ENCODE results near the gene GMFB.

DNA sequence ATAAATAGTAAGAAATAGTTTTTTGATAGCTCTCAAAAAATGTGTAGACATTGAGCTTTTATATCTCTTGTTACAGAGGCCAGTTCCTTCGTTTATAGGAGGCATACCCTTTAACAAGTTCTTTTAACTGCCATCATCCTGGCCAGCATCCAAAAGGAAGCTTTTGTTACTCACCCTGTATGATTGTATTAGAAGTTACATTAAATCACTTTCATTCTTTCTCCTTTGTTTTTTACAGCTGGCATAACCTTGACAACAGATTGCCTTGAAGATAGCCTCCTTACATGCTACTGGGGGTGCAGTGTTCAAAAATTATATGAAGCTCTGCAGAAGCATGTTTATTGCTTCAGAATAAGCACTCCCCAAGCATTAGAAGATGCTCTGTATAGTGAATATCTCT, 41.0 kb upstream of the GMFB start:
- TF ChIP-seq, protein P1, sequence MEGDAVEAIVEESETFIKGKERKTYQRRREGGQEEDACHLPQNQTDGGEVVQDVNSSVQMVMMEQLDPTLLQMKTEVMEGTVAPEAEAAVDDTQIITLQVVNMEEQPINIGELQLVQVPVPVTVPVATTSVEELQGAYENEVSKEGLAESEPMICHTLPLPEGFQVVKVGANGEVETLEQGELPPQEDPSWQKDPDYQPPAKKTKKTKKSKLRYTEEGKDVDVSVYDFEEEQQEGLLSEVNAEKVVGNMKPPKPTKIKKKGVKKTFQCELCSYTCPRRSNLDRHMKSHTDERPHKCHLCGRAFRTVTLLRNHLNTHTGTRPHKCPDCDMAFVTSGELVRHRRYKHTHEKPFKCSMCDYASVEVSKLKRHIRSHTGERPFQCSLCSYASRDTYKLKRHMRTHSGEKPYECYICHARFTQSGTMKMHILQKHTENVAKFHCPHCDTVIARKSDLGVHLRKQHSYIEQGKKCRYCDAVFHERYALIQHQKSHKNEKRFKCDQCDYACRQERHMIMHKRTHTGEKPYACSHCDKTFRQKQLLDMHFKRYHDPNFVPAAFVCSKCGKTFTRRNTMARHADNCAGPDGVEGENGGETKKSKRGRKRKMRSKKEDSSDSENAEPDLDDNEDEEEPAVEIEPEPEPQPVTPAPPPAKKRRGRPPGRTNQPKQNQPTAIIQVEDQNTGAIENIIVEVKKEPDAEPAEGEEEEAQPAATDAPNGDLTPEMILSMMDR (conservative IDR thresholded peaks at IDR 0.05; ENCODE audit: low read depth in 2 of 2): no peak
- no peak for TF ChIP-seq EZH2 (IDR thresholded peaks at IDR 0.05; ENCODE audit: low read depth, unreplicated experiment)
- TF ChIP-seq, protein P2, sequence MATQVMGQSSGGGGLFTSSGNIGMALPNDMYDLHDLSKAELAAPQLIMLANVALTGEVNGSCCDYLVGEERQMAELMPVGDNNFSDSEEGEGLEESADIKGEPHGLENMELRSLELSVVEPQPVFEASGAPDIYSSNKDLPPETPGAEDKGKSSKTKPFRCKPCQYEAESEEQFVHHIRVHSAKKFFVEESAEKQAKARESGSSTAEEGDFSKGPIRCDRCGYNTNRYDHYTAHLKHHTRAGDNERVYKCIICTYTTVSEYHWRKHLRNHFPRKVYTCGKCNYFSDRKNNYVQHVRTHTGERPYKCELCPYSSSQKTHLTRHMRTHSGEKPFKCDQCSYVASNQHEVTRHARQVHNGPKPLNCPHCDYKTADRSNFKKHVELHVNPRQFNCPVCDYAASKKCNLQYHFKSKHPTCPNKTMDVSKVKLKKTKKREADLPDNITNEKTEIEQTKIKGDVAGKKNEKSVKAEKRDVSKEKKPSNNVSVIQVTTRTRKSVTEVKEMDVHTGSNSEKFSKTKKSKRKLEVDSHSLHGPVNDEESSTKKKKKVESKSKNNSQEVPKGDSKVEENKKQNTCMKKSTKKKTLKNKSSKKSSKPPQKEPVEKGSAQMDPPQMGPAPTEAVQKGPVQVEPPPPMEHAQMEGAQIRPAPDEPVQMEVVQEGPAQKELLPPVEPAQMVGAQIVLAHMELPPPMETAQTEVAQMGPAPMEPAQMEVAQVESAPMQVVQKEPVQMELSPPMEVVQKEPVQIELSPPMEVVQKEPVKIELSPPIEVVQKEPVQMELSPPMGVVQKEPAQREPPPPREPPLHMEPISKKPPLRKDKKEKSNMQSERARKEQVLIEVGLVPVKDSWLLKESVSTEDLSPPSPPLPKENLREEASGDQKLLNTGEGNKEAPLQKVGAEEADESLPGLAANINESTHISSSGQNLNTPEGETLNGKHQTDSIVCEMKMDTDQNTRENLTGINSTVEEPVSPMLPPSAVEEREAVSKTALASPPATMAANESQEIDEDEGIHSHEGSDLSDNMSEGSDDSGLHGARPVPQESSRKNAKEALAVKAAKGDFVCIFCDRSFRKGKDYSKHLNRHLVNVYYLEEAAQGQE (IDR thresholded peaks at IDR 0.05; ENCODE audit: unreplicated experiment): no peak
- TF ChIP-seq POLR2AphosphoS5 (IDR thresholded peaks at IDR 0.05; ENCODE audit: low read depth): no peak
- TF ChIP-seq ZNF114 (CRISPR knock-in tag; IDR thresholded peaks at IDR 0.05): no peak
- TF ChIP-seq CREB1 (CRISPR knock-in tag; IDR thresholded peaks at IDR 0.05; ENCODE audit: low read depth): no peak
- TF ChIP-seq EZH2phosphoT487 (IDR thresholded peaks at IDR 0.05; ENCODE audit: unreplicated experiment): no peak
- TF ChIP-seq JUNB (IDR thresholded peaks at IDR 0.05; ENCODE audit: unreplicated experiment): no peak
- TF ChIP-seq, protein P3, sequence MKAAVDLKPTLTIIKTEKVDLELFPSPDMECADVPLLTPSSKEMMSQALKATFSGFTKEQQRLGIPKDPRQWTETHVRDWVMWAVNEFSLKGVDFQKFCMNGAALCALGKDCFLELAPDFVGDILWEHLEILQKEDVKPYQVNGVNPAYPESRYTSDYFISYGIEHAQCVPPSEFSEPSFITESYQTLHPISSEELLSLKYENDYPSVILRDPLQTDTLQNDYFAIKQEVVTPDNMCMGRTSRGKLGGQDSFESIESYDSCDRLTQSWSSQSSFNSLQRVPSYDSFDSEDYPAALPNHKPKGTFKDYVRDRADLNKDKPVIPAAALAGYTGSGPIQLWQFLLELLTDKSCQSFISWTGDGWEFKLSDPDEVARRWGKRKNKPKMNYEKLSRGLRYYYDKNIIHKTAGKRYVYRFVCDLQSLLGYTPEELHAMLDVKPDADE (IDR thresholded peaks at IDR 0.05): no peak
- TF ChIP-seq ZNF331 (CRISPR knock-in tag; IDR thresholded peaks at IDR 0.05; ENCODE audit: low read depth): no peak
- TF ChIP-seq STAT1 (IDR thresholded peaks at IDR 0.05; ENCODE audit: unreplicated experiment): no peak
- TF ChIP-seq NANOG (IDR thresholded peaks at IDR 0.05; ENCODE audit: borderline replicate concordance): no peak
- TF ChIP-seq, protein P4, sequence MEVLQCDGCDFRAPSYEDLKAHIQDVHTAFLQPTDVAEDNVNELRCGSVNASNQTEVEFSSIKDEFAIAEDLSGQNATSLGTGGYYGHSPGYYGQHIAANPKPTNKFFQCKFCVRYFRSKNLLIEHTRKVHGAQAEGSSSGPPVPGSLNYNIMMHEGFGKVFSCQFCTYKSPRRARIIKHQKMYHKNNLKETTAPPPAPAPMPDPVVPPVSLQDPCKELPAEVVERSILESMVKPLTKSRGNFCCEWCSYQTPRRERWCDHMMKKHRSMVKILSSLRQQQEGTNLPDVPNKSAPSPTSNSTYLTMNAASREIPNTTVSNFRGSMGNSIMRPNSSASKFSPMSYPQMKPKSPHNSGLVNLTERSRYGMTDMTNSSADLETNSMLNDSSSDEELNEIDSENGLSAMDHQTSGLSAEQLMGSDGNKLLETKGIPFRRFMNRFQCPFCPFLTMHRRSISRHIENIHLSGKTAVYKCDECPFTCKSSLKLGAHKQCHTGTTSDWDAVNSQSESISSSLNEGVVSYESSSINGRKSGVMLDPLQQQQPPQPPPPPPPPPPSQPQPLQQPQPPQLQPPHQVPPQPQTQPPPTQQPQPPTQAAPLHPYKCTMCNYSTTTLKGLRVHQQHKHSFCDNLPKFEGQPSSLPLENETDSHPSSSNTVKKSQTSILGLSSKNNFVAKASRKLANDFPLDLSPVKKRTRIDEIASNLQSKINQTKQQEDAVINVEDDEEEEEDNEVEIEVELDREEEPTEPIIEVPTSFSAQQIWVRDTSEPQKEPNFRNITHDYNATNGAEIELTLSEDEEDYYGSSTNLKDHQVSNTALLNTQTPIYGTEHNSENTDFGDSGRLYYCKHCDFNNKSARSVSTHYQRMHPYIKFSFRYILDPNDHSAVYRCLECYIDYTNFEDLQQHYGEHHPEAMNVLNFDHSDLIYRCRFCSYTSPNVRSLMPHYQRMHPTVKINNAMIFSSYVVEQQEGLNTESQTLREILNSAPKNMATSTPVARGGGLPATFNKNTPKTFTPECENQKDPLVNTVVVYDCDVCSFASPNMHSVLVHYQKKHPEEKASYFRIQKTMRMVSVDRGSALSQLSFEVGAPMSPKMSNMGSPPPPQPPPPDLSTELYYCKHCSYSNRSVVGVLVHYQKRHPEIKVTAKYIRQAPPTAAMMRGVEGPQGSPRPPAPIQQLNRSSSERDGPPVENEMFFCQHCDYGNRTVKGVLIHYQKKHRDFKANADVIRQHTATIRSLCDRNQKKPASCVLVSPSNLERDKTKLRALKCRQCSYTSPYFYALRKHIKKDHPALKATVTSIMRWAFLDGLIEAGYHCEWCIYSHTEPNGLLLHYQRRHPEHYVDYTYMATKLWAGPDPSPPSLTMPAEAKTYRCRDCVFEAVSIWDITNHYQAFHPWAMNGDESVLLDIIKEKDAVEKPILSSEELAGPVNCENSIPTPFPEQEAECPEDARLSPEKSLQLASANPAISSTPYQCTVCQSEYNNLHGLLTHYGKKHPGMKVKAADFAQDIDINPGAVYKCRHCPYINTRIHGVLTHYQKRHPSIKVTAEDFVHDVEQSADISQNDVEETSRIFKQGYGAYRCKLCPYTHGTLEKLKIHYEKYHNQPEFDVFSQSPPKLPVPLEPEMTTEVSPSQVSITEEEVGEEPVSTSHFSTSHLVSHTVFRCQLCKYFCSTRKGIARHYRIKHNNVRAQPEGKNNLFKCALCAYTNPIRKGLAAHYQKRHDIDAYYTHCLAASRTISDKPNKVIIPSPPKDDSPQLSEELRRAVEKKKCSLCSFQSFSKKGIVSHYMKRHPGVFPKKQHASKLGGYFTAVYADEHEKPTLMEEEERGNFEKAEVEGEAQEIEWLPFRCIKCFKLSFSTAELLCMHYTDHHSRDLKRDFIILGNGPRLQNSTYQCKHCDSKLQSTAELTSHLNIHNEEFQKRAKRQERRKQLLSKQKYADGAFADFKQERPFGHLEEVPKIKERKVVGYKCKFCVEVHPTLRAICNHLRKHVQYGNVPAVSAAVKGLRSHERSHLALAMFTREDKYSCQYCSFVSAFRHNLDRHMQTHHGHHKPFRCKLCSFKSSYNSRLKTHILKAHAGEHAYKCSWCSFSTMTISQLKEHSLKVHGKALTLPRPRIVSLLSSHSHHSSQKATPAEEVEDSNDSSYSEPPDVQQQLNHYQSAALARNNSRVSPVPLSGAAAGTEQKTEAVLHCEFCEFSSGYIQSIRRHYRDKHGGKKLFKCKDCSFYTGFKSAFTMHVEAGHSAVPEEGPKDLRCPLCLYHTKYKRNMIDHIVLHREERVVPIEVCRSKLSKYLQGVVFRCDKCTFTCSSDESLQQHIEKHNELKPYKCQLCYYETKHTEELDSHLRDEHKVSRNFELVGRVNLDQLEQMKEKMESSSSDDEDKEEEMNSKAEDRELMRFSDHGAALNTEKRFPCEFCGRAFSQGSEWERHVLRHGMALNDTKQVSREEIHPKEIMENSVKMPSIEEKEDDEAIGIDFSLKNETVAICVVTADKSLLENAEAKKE (CRISPR knock-in tag; IDR thresholded peaks at IDR 0.05): no peak

All from GM23338 (cell line).